Measurements from ENCODE around the gene CHD2.
A peak's percentile ranks its signal among the peaks of the same experiment; 100 is the strongest.

Gene CHD2

DNA sequence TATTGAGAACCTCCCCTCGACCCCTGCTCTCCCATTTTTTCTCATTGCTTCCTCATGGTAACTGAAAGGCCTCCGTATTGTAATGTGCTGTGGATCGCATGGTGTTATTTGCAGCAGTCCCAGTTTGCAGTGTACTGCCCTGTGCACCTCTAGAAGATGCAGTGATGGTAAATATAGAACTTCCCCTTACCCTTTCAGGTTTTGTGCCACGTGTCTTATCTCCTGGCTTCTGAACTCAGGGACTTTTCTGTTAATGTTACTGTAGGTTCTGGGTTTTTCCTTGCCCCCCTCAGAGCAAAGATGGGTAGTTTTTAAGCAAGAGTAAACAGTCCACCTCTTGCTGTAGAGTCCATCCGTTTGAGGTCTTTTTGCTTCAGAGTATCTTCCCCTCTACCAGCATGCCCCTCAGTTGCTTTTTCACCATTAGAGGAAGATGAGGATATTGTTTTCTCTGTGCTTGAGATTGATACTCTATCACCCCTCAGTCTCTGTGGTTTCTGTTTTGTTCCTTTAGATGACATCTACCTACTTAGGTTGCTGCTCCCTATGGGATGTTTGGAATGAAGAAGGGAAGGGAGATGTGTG lies 22.4 kb downstream of the CHD2 start:
- no peaks in the 10 kb centered on the region for H3K27me3 Mint-ChIP-seq (ENCODE audit: low read depth)

DNA sequence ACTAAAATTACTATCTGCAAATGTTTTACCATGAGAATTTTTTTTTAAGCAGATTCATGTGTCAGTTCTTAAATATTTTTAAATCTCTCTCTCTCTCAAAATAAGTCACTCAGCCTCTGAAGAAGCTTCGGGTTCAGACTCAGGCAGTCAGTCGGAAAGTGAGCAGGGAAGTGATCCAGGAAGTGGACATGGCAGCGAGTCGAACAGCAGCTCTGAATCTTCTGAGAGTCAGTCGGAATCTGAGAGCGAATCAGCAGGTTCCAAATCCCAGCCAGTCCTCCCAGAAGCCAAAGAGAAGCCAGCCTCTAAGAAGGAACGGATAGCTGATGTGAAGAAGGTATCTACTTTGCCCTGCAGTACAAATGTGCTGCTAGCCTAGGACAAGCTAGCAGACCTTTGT lies 24.1 kb downstream of the CHD2 start:
- Mint-ChIP-seq H3K36me3 (ENCODE audit: low read depth) (peaks cover 61% of the 10 kb centered on the region), H3K27ac (peak overlapping the region; percentile 62), H3K9me3 (no peaks in the 10 kb centered on the region), H3K4me3 (no peak overlapping the region), H3K27me3 (ENCODE audit: low read depth) (no peaks in the 10 kb centered on the region), H3K4me1 (ENCODE audit: low read depth) (peaks cover 64% of the 10 kb centered on the region)

More for the DNA sequence above, 22.4 kb downstream of the CHD2 start:
- Mint-ChIP-seq H3K27ac (peak overlapping the region; percentile 81), H3K4me3 (peak overlapping the region; percentile 57), H3K36me3 (ENCODE audit: low read depth) (peaks cover 49% of the 10 kb centered on the region), H3K9me3 (no peaks in the 10 kb centered on the region), H3K4me1 (ENCODE audit: low read depth) (peaks cover 60% of the 10 kb centered on the region)

DNA sequence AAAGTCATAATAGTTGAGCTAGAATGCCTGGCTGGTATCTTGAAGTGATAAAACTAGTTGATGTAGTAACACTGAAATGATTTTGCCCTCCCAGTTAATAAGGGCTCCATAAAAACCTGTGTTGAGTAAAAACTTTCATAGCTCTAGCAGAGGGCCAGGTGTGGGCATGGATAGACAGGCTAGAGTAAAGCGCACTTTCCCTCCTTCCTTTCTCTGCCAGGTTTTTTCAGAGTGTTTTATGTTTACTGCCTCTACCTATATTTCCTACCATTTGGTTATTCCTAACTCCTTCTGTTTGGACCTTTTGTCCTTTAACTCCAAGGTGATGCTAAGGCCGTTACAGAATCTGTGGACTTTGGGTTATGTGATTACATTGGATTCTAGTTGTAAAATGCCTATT lies 25.3 kb downstream of the CHD2 start:
- H3K27me3 Mint-ChIP-seq (ENCODE audit: low read depth) = no peaks in the 10 kb centered on the region
- H3K9me3 Mint-ChIP-seq = no peaks in the 10 kb centered on the region
- peaks cover 65% of the 10 kb centered on the region for H3K36me3 Mint-ChIP-seq (ENCODE audit: low read depth)
- H3K4me3 Mint-ChIP-seq = no peak overlapping the region
- no peak overlapping the region for H3K27ac Mint-ChIP-seq
- peaks cover 58% of the 10 kb centered on the region for H3K4me1 Mint-ChIP-seq (ENCODE audit: low read depth)

DNA sequence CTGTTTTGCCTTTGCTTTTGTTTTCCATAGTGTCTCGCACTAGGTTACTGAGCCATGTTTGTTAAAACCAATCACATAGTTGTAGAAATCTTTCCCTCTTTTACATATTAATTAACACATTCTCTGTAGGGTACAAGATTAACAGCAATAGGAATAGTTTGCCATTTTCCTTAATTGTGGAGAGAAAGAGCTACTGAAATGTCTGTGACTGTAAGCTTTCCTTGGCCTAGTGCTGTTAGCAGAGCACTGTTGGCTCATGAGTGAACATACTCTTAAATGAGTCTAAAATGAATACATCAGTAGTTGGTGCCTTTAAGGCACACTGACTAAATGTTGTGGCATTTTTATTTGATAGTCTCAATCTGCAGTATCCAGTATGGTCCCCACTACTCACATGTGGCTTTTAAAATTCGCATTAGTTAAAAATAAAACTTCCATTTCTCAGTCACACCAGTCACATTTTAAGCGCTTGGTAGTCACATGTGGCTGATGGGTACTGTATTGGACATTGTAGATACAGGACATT lies 28.2 kb downstream of the CHD2 start:
- Mint-ChIP-seq H3K9me3 (no peaks in the 10 kb centered on the region), H3K36me3 (ENCODE audit: low read depth) (peaks cover 70% of the 10 kb centered on the region), H3K4me3 (no peak overlapping the region), H3K27me3 (ENCODE audit: low read depth) (no peaks in the 10 kb centered on the region), H3K27ac (peak overlapping the region; percentile 24), H3K4me1 (ENCODE audit: low read depth) (peaks cover 36% of the 10 kb centered on the region)

DNA sequence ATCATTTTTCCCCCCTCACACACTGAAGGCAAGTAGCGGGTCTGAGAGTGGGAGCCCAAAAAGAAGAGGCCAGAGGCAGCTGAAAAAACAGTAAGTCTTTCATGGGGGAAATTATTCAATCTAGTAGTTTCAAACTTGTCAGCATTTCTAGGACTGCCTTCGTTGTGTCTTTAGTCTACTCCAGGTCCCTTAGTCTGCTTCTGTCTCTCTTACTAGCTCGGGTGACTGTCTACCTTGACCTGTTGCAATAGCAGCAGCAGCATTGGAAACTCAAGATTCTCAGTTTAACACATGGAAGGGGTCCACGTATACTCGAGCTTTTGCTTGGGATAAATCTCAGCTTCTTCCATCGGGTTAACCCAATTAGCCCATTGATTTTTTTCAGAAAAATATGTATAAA lies 28.9 kb downstream of the CHD2 start:
- peaks cover 74% of the 10 kb centered on the region for H3K36me3 Mint-ChIP-seq (ENCODE audit: low read depth)
- no peak overlapping the region for H3K27ac Mint-ChIP-seq
- H3K4me3 Mint-ChIP-seq = no peak overlapping the region
- H3K27me3 Mint-ChIP-seq (ENCODE audit: low read depth) = no peaks in the 10 kb centered on the region
- peaks cover 36% of the 10 kb centered on the region for H3K4me1 Mint-ChIP-seq (ENCODE audit: low read depth)
- no peaks in the 10 kb centered on the region for H3K9me3 Mint-ChIP-seq

DNA sequence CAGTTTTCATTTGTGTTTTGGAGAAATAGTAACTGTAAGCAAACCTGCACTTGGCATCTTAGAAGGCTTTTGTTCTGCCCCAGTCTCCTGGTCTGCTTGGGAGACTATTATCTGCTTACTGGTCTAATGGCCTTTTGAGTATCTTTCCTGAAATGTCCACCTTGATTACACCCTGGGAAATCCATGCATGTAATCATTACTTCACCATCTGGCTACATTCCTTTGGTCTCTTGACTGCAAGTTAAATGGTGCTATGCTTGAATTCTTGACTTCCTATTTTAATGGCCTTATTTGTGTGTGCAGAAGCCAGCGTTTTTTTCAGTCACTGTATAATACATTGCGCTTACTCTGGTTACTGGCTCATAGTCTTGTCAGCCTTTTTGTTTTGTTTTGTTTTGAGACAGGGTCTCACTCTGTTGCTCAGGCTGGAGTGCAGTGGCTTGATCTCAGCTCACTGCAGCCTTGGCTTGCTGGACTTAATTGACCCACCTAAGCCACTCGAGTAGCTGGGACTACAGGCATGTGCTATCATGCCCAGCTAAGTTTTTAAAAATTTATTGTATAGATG lies 30.0 kb downstream of the CHD2 start:
- Mint-ChIP-seq H3K9me3 (no peaks in the 10 kb centered on the region), H3K36me3 (ENCODE audit: low read depth) (peaks cover 72% of the 10 kb centered on the region), H3K4me1 (ENCODE audit: low read depth) (peaks cover 39% of the 10 kb centered on the region), H3K27ac (peak overlapping the region; percentile 18), H3K4me3 (no peak overlapping the region), H3K27me3 (ENCODE audit: low read depth) (no peaks in the 10 kb centered on the region)

DNA sequence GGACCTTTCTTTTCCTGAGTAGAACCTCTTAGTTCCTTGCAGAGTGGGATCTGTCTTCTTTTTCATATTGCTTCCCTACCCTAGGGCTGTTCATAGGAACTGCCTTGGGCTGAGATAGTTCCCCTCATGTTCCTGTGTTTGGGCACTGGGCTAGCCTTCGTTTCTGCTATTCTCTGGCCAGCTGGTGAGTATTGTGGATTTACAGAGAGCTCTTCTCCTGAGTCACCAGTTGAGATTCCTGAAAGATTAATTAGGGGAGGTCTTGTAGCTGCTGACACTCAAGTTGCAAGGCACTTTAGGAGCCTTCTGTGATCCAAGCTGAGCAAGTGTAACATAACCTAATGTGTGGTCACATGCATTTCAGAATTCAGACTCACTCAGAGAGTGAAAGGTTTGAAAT lies 30.7 kb downstream of the CHD2 start:
- Mint-ChIP-seq H3K27me3 (ENCODE audit: low read depth) (no peaks in the 10 kb centered on the region), H3K4me3 (no peak overlapping the region), H3K9me3 (no peaks in the 10 kb centered on the region), H3K27ac (peak overlapping the region; percentile 45), H3K4me1 (ENCODE audit: low read depth) (peaks cover 41% of the 10 kb centered on the region), H3K36me3 (ENCODE audit: low read depth) (peaks cover 73% of the 10 kb centered on the region)

DNA sequence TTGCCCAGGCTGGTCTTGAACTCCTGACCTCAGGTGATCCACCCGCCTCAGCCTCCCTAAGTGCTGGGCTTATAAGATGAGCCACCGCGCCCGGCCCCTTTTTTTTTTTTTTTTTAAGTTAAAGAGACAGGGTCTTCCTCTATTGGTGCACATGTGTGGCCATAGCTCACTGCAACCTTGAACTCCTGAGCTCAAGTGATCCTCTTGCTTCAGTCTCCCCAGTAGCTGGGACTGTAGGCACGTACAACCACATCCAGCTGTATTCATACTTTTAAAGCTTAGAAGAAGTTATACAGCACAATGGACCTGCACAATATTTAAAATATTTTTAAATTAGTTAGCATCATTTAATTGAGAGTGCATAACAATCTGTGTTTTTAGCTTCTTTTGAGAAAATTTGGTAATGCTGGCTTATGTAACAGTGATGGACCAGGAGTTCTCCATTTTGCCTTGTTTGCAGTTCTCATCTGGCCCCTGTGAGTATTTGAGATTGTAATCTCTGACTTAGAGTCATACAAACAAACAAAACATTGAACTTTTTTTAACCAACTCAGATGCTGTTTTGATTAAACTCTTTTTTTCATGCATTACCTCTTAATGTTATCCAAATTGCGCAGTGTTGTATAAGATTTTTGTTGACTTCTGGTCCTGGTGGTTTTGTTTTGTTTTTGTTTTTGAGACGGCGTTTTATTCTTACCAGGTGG lies 33.0 kb downstream of the CHD2 start:
- Mint-ChIP-seq H3K27ac (no peak overlapping the region), H3K27me3 (ENCODE audit: low read depth) (no peaks in the 10 kb centered on the region), H3K4me1 (ENCODE audit: low read depth) (peaks cover 45% of the 10 kb centered on the region), H3K36me3 (ENCODE audit: low read depth) (peaks cover 68% of the 10 kb centered on the region), H3K4me3 (no peak overlapping the region), H3K9me3 (no peaks in the 10 kb centered on the region)

DNA sequence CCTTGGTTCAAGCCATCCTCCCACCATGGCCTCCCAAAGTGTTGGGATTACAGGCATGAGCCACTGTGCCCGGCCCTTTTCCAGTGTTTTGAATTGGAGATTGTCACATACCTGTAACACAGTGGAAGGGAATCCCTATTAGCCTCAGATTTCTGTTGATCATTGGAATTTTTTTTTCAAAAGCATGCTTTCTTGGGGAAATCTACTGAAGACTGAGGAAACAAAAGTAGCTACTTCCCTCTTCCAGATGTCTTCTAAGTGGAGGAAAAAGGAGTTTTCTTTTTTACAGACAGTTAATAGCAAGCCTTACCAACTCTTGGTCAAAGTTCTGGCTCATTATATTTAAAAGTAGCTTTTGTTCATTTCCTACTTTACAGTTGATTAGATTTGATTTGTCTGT lies 33.7 kb downstream of the CHD2 start:
- Mint-ChIP-seq H3K4me1 (ENCODE audit: low read depth) (peaks cover 41% of the 10 kb centered on the region), H3K36me3 (ENCODE audit: low read depth) (peaks cover 67% of the 10 kb centered on the region), H3K27ac (no peak overlapping the region), H3K4me3 (no peak overlapping the region), H3K27me3 (ENCODE audit: low read depth) (no peaks in the 10 kb centered on the region), H3K9me3 (no peaks in the 10 kb centered on the region)

DNA sequence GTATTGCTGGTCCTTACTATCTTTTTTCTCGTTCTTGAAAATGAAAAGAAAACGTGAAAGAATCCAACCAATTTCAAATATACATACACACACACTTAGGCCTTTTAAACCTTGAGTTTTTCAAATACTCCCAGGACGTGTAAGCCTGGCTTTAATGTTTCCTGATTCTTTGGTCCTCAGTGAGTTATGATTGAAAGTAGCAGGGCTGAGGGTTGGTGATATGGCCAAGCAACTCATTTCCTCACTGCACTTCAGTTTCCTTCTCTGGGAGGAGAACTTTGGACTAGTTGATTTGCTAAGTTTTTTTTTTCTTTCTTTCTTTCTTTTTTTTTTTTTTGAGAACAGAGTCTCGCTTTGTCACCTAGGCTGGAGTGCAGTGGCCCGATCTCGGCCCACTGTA lies 34.6 kb downstream of the CHD2 start:
- H3K27ac Mint-ChIP-seq = no peak overlapping the region
- peaks cover 44% of the 10 kb centered on the region for H3K4me1 Mint-ChIP-seq (ENCODE audit: low read depth)
- no peaks in the 10 kb centered on the region for H3K9me3 Mint-ChIP-seq
- H3K27me3 Mint-ChIP-seq (ENCODE audit: low read depth) = no peaks in the 10 kb centered on the region
- H3K4me3 Mint-ChIP-seq = no peak overlapping the region
- H3K36me3 Mint-ChIP-seq (ENCODE audit: low read depth) = peaks cover 70% of the 10 kb centered on the region

DNA sequence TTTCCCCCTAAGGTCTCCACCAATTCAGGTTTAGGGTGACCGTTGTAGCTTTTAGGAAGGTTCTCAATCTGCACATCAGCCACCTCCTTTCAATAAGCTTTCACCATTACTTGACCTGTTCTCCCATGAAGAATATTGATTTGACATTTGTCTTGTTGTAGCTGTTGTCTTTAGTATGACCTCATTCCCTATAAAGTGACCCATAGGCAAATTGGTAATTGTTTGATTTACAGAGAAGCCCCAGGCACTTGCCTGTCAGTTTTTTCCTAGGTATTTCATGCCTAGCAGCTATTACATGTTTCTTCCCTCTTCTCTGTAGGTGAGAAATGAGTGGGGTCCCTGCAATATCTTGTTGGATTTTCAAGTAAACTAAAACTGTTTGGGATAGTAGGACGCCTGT lies 36.0 kb downstream of the CHD2 start:
- Mint-ChIP-seq H3K27me3 (ENCODE audit: low read depth) (no peaks in the 10 kb centered on the region), H3K36me3 (ENCODE audit: low read depth) (peaks cover 61% of the 10 kb centered on the region), H3K4me3 (no peak overlapping the region), H3K4me1 (ENCODE audit: low read depth) (peaks cover 38% of the 10 kb centered on the region), H3K27ac (no peak overlapping the region), H3K9me3 (no peaks in the 10 kb centered on the region)

DNA sequence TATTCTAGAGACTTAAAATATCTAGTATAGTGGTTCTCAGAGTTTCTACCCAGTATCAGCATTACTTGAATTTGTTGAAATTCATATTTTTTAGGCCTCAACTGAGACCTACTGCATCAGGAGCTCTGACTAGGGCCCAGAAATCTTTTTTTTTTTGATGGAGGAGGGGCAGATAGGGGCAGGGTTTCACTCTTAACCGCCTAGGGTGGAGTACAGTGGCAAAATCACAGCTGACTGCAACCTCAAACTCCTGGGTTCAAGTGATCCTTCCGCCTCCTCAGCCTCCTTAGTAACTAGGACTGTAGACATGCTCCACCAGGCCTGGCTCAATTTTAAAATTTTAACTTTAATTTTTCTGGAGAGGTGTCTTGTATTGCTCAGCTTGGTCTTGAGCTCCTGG lies 36.6 kb downstream of the CHD2 start:
- H3K36me3 Mint-ChIP-seq (ENCODE audit: low read depth) = peaks cover 64% of the 10 kb centered on the region

DNA sequence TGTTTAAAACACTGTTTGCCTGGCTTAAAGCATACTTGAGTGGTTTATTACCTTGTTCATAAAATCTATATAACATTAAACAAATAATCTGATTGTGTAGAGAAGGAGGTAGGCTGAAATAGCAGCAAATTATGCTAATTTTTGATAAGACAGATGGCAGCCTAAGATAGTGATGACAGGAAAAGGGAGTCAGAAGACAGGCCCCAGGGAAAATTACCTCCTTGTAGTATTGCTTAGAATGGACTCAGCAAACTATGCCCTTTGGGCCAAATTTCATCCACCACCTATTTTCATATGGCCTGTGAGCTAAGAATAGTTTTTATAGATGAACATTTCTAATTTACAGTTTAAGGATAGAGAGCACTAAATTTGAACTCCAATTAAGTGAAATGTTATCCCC lies 37.8 kb downstream of the CHD2 start:
- Mint-ChIP-seq H3K4me3 (no peak overlapping the region), H3K36me3 (ENCODE audit: low read depth) (peaks cover 69% of the 10 kb centered on the region), H3K4me1 (ENCODE audit: low read depth) (peaks cover 44% of the 10 kb centered on the region), H3K9me3 (no peaks in the 10 kb centered on the region), H3K27ac (peak overlapping the region; percentile 38), H3K27me3 (ENCODE audit: low read depth) (no peaks in the 10 kb centered on the region)

More for the DNA sequence above, 36.6 kb downstream of the CHD2 start:
- no peaks in the 10 kb centered on the region for H3K27me3 Mint-ChIP-seq (ENCODE audit: low read depth)
- H3K4me1 Mint-ChIP-seq (ENCODE audit: low read depth) = peaks cover 40% of the 10 kb centered on the region
- H3K9me3 Mint-ChIP-seq = no peaks in the 10 kb centered on the region
- no peak overlapping the region for H3K27ac Mint-ChIP-seq
- H3K4me3 Mint-ChIP-seq = no peak overlapping the region

DNA sequence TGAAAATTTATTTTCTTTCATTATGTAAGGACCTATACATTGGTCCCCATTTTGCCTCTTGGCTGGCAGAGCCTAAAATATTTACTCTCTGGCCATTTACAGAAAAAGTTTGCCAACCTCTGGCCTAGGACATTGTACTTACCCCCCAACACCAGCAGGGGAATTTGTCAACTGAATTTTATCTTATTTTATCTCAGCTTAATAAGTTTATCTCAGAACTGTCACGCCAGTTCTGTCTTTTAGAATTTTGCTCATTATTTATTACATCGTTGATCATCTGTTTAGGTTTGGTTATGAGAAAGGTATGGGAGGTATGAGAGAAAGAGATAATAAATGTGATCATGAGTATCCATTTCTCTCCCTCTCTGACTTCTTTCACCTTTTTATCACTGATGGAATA lies 38.3 kb downstream of the CHD2 start:
- no peak overlapping the region for H3K27ac Mint-ChIP-seq
- no peaks in the 10 kb centered on the region for H3K9me3 Mint-ChIP-seq
- H3K36me3 Mint-ChIP-seq (ENCODE audit: low read depth) = peaks cover 70% of the 10 kb centered on the region
- H3K27me3 Mint-ChIP-seq (ENCODE audit: low read depth) = no peaks in the 10 kb centered on the region
- peaks cover 42% of the 10 kb centered on the region for H3K4me1 Mint-ChIP-seq (ENCODE audit: low read depth)
- H3K4me3 Mint-ChIP-seq = no peak overlapping the region

DNA sequence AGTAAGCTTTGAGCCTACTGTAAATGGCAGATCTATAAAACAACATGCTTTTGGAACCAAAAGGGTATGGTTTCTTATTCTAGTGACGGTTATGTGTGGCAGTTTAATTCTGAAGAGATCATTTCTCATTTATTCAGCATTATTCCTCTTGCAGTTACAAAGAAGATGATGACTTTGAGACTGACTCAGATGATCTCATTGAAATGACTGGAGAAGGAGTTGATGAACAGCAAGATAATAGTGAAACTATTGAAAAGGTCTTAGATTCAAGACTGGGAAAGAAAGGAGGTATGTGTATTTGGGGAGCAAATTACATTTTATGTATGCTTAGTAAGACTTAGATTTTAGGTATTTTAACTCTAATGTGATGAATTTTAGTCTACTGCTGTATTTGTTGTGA lies 41.5 kb downstream of the CHD2 start:
- no peak overlapping the region for H3K27ac Mint-ChIP-seq
- peaks cover 17% of the 10 kb centered on the region for H3K9me3 Mint-ChIP-seq
- H3K36me3 Mint-ChIP-seq (ENCODE audit: low read depth) = peaks cover 72% of the 10 kb centered on the region
- no peak overlapping the region for H3K4me3 Mint-ChIP-seq
- H3K4me1 Mint-ChIP-seq (ENCODE audit: low read depth) = peaks cover 23% of the 10 kb centered on the region
- no peaks in the 10 kb centered on the region for H3K27me3 Mint-ChIP-seq (ENCODE audit: low read depth)

Measured in T-helper 1 cell treated with Interleukin-12 subunit alpha and Interleukin-12 subunit beta and Interleukin-4 antibody, amounts not matched to agents 30 μg/mL and 1 μg/mL, for 36 hours (primary cell).